Peyer's patch (tissue), 4 donors: ENCODE measurements around the gene TM4SF5.

Experiments used
- CTCF ChIP-seq, 6 experiments: fragments of 450-650 bp in 4 of 6; fragments of 200-600 bp in 2 of 6; sonication (generic) in 1 of 6; IDR thresholded peaks; one replicate each; pipeline ENCODE4 v1.5.1; 2017 to 2019; ENCODE audit warnings: antibody characterized with exemption in 6 of 6, mild to moderate bottlenecking in 3 of 6, moderate library complexity in 1 of 6
- POLR2A ChIP-seq, 2 donors: fragments of 450-650 bp; IDR thresholded peaks; one replicate each; pipeline ENCODE4 v1.5.1; 2017; ENCODE audit warnings: antibody characterized with exemption in 2 of 2, mild to moderate bottlenecking in 2 of 2, moderate library complexity in 2 of 2

- TF ChIP-seq CTCF (IDR thresholded peaks at IDR 0.05) (no peak), POLR2A (IDR thresholded peaks at IDR 0.05) (no peak)
Measured at GRCh38 chr17:4785311-4786105, 13.8 kb downstream of the TM4SF5 start.
